BJ (cell line): ENCODE measurements around the gene CYP2R1. TPM values are rescaled to one million over a fixed set of nuclear protein-coding genes. Genes with fewer than 3 reads are reported as not detected.

Source experiments
- CTCF ChIA-PET: fragments of 350-600 bp; formaldehyde crosslinking; extraction: SDS; loops from one replicate; lab custom pipeline; 2021; ENCODE audit warnings: antibody characterized with exemption, inconsistent platforms; lab: Yijun Ruan, JAX
- POLR2A ChIA-PET: fragments of 300-600 bp; sonication (Branson Sonifier 250); formaldehyde crosslinking; extraction: SDS; loops from one replicate; lab custom pipeline; 2021; ENCODE audit warnings: antibody characterized with exemption; lab: Charles Lee
- DNase-seq: peaks from one replicate; pipeline ENCODE4 v3.0.0-alpha.2; 2011; ENCODE audit warnings: low read depth
- H3K27me3 ChIP-seq: 2 replicates; pipeline ENCODE4 v1.6.0; 2011; ENCODE audit warnings: low read length; ENCODE audit not compliant: control insufficient read depth, insufficient read depth
- H3K36me3 ChIP-seq: 2 replicates; pipeline ENCODE4 v1.5.1; 2011; ENCODE audit warnings: low read length; ENCODE audit not compliant: control insufficient read depth, insufficient read depth
- H3K4me3 ChIP-seq: 2 replicates; pipeline ENCODE4 v1.5.1; 2011; ENCODE audit warnings: low read depth, mild to moderate bottlenecking, control low read depth, low read length
- polyA plus RNA-seq: library from polyadenylated mRNA; depleted of rRNA; stranded (reverse); fragments of >200 nt; gene quantifications from 2 replicates; pipeline ENCODE4 v1.2.3, GENCODE V29; 2011
- TF ChIP-seq, protein P1 (sequence below): IDR thresholded peaks from 2 replicates; pipeline ENCODE4 v1.5.1; 2011; ENCODE audit warnings: low read depth, mild to moderate bottlenecking, control low read depth, inconsistent platforms, low read length, moderate library complexity; ENCODE audit not compliant: insufficient read depth

Gene CYP2R1
- polyA plus RNA-seq, 1 experiment = 7.3 TPM

DNA sequence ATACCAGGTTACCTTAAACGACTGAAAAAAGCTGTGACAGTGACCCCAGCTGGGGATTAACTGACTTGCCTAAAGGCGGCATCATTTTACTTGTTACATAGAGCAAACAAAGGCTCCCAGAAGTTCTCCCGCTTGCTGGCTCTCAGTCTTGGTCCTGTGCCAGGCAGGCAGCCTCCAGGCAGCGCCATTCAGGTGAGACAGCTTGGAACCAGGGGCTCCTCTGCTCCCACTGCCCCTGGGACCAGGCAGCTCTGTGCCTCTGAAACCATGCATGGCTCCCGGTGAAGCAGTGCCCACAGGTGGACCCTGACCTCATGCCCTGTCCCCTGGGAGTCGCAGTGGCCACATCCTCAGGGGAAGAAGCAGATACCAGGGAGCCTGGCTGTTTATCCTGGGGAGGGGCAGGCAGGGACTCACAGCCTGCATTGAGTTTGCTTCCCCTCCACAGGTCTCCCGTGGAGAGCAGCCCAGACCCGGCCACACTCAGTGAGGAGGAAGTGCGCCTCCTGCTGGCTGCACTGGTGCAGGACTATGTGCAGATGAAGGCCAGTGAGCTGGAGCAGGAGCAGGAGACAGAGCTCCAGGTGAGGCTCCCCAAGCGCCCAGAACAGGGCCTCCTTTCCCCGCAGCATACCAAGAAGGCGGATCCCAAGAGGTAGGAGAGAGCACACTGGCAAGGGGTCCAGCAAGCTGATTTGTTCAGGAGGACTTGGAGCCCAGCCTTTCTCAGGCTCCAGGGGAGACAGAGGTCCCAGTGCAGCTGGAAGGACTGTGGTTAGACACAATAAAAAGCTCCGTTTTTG is 15.6 kb upstream of the CYP2R1 start:
- CTCF ChIA-PET = interaction anchor here (0.6 to 7.3 kb wide), 56 partner anchors 7 to 1658 kb away, joined by 3 to 129 read pairs (median 5); partner anchors contain the start of genes CALCB, CYP2R1 and PSMA1
- no peak overlapping the region for H3K4me3 ChIP-seq
- no peak for DNase-seq
- TF ChIP-seq, protein P1, sequence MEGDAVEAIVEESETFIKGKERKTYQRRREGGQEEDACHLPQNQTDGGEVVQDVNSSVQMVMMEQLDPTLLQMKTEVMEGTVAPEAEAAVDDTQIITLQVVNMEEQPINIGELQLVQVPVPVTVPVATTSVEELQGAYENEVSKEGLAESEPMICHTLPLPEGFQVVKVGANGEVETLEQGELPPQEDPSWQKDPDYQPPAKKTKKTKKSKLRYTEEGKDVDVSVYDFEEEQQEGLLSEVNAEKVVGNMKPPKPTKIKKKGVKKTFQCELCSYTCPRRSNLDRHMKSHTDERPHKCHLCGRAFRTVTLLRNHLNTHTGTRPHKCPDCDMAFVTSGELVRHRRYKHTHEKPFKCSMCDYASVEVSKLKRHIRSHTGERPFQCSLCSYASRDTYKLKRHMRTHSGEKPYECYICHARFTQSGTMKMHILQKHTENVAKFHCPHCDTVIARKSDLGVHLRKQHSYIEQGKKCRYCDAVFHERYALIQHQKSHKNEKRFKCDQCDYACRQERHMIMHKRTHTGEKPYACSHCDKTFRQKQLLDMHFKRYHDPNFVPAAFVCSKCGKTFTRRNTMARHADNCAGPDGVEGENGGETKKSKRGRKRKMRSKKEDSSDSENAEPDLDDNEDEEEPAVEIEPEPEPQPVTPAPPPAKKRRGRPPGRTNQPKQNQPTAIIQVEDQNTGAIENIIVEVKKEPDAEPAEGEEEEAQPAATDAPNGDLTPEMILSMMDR = peak; percentile 76
- POLR2A ChIA-PET = no interaction called here
- no peaks in the 10 kb centered on the region for H3K36me3 ChIP-seq
- no peaks in the 10 kb centered on the region for H3K27me3 ChIP-seq

DNA sequence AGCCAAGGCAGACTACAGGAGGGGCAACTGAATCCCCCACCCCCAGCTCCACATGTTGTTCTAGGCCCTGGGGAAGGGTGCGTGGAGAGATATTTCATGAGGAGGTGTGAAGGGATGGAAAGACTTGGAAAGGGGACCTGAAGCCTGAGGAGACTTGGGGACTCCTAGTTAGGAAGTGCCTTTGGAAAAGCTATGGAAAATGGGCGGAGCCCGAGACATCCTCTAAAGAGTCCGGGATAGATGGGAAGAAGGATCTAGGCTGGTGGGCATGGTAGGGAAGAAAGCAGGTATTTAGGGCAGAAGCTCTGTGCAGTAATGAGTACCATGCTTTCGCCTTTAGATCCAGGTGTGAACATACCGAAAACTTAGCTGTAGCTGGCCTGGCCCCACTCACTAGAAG is 15.0 kb upstream of the CYP2R1 start:
- DNase-seq = no peak
- ChIA-PET CTCF (interaction anchor here (0.7 to 7.3 kb wide), 26 partner anchors 8 to 375 kb away, joined by 3 to 129 read pairs (median 6); partner anchors contain the start of genes CALCB and CYP2R1), POLR2A (no interaction called here)
- H3K4me3 ChIP-seq = no peak overlapping the region
- TF ChIP-seq, protein P1 = no peak
- H3K27me3 ChIP-seq = no peaks in the 10 kb centered on the region
- no peaks in the 10 kb centered on the region for H3K36me3 ChIP-seq

DNA sequence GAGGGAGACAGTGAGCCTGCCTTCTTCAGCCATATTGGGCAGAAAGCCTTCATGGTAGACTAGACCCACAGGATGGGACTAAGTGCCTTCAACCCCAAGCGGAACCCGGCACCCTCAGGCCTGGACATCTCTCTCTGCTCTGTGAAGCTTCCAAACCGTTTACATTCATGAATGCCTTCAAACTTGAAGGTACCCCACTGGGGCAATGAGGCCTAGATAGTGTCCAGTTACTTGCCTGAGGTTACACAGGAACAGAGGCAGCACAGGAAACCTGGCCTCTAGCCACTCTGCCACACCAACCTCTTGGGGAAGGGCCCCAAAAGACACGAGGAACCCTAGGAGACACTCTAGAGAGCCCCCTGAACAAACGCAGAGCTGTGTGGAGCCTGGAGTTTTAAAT is 14.5 kb upstream of the CYP2R1 start:
- H3K27me3 ChIP-seq = no peaks in the 10 kb centered on the region
- TF ChIP-seq, protein P1 = no peak
- no peak for DNase-seq
- ChIA-PET CTCF (interaction anchor here (0.7 to 7.3 kb wide), 19 partner anchors 8 to 372 kb away, joined by 3 to 129 read pairs (median 8); partner anchors contain the start of genes CALCB and CYP2R1), POLR2A (no interaction called here)
- H3K36me3 ChIP-seq = no peaks in the 10 kb centered on the region
- H3K4me3 ChIP-seq = no peak overlapping the region

DNA sequence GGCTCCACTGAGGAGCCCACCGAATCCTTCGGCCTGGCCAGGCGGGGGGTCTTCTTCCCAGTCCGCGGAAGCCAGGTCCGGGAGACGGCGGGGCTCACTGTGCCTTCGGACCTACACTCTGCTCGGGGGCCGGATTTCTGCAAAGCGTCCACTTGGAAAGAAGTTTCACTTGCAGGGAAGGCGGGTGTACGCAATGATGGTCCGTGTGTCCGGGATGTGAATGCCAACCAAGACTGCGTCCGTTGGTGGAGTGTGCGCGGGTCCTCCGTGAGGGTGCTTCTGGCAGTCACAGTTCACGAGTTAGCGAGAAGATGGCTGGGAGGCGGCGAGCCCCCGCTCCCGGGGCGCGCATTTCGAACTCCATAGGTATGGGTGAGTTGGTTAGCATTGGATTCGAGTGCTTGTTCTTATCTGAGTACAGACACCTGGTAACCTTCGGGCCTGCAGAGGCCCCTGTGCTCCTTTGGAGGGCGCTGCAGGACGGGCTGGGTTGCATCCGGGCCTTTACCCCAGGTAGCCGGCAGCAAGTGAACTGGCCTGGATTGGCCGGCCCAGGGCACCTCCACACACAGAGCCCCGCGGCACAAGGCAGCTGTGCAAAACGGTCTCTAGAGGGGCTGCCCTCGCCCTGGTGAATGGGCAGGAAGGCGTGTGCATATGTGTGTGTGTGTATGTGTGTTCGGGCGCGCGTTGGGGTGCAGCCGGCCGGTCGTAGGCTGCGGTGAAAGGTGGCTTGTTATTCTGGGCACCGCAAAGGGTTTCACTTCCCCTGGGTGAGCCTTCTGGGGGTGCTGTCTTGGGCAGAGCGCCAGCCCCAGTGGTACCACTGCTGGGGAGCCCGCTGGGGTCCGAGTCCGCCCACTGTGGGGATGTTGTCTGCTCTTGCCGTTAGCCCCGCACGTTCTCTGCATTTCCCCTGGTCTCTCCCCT is 13.3 kb upstream of the CYP2R1 start:
- ChIA-PET CTCF (interaction anchor here (0.6 to 7.3 kb wide), 15 partner anchors 10 to 442 kb away, joined by 3 to 129 read pairs (median 6); partner anchors contain the start of genes CALCB and CYP2R1), POLR2A (no interaction called here)
- TF ChIP-seq, protein P1 = peak; percentile 37
- Histone ChIP-seq H3K27me3 (no peaks in the 10 kb centered on the region), H3K4me3 (peak overlapping the region; percentile 42), H3K36me3 (no peaks in the 10 kb centered on the region)
- DNase-seq = no peak
